Fibroblast of lung (primary cell): ENCODE data around the gene SLC44A5.

Source experiments
- EZH2 ChIP-seq: IDR thresholded peaks from 2 replicates; pipeline ENCODE4 v1.5.1; 2012; ENCODE audit warnings: low read length, control low read depth, mild to moderate bottlenecking; ENCODE audit errors: missing control alignments
- TF ChIP-seq, protein P1 (sequence below), 2 donors: IDR thresholded peaks in 1 of 2; conservative IDR thresholded peaks in 1 of 2; 1 replicate in 1 of 2; 2 replicates in 1 of 2; pipeline ENCODE4 v1.5.1; 2011 to 2012; ENCODE audit warnings: low read length in 2 of 2, control low read depth in 1 of 2, inconsistent platforms in 1 of 2, low read depth in 1 of 2, mild to moderate bottlenecking in 1 of 2

DNA sequence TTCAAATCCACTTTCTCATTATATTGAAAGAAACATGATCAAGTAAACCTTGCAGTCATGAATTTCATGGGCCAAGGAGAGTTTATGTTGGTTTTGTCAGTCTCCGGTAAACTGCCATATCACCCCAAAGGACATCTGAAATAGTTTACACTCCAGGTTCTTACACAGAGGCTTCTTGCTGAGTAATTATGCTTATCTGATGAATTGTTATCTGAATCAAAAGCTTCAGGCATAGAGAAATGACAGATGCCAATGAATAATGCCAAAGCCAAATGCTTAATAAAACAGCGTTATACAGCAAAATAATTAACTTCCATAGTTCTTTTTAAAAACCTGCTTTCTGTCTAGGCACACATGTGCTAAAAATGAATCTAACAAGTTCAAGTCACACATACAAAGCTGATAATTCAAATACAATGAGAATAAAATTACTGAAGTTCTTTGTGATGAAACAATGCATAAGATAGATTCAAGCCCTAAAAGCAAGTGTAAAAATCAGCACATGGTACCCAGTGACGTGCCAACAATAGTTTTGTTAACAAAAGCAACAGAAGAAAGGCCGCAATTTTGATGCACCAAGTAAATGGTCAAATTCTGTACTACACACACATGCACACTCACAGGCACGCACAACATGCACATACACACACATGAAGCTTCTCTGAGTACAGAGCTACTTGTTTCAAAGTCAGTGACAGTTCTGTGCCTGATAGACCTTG is 109.2 kb downstream of the SLC44A5 start:
- TF ChIP-seq, protein P1, sequence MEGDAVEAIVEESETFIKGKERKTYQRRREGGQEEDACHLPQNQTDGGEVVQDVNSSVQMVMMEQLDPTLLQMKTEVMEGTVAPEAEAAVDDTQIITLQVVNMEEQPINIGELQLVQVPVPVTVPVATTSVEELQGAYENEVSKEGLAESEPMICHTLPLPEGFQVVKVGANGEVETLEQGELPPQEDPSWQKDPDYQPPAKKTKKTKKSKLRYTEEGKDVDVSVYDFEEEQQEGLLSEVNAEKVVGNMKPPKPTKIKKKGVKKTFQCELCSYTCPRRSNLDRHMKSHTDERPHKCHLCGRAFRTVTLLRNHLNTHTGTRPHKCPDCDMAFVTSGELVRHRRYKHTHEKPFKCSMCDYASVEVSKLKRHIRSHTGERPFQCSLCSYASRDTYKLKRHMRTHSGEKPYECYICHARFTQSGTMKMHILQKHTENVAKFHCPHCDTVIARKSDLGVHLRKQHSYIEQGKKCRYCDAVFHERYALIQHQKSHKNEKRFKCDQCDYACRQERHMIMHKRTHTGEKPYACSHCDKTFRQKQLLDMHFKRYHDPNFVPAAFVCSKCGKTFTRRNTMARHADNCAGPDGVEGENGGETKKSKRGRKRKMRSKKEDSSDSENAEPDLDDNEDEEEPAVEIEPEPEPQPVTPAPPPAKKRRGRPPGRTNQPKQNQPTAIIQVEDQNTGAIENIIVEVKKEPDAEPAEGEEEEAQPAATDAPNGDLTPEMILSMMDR (conservative IDR thresholded peaks at IDR 0.05 in 1 of 2, IDR thresholded peaks at IDR 0.05 in 1 of 2; ENCODE audit: low read depth in 1 of 2, low read length in 2 of 2) = no peak
- no peak for TF ChIP-seq EZH2
